VCaP (cell line): ENCODE data around the gene TXNL4B.
"Not testable (repeated sequence)": the region's sequence is repeated elsewhere in the genome, so short reads cannot be mapped to it uniquely, and the experiment has no call there.

ENCODE experiments used
- H3K27ac ChIP-seq: fragments of 450-650 bp; 2 replicates; pipeline ENCODE4 v1.5.1; 2017
- TF ChIP-seq, protein P1 (sequence below): fragments of 450-650 bp; conservative IDR thresholded peaks from 2 replicates; pipeline ENCODE4 v1.5.1; 2017; ENCODE audit warnings: mild to moderate bottlenecking, moderate library complexity

The TXNL4B gene

DNA sequence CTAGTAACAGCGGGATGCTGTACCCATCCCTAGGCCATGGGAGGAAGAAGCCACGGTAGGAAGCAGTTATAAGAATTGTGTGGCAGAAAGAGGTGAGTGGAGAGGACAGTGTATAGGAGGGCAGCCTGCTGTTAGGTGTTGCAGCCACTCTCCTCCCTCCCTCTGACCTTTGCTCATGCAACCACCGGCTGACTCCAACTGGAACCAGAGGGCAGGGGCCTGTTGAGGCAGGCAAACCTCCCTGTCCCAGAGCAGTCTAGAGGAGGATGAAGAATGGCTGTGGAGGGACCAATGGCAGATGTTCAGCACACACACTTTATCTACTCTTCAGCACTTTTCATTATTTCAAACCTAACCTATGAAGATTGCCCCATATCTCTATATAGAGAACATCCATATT is 2.2 kb downstream of the TXNL4B start:
- TF ChIP-seq, protein P1, sequence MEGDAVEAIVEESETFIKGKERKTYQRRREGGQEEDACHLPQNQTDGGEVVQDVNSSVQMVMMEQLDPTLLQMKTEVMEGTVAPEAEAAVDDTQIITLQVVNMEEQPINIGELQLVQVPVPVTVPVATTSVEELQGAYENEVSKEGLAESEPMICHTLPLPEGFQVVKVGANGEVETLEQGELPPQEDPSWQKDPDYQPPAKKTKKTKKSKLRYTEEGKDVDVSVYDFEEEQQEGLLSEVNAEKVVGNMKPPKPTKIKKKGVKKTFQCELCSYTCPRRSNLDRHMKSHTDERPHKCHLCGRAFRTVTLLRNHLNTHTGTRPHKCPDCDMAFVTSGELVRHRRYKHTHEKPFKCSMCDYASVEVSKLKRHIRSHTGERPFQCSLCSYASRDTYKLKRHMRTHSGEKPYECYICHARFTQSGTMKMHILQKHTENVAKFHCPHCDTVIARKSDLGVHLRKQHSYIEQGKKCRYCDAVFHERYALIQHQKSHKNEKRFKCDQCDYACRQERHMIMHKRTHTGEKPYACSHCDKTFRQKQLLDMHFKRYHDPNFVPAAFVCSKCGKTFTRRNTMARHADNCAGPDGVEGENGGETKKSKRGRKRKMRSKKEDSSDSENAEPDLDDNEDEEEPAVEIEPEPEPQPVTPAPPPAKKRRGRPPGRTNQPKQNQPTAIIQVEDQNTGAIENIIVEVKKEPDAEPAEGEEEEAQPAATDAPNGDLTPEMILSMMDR = no peak
- H3K27ac ChIP-seq = no peak overlapping the region

DNA sequence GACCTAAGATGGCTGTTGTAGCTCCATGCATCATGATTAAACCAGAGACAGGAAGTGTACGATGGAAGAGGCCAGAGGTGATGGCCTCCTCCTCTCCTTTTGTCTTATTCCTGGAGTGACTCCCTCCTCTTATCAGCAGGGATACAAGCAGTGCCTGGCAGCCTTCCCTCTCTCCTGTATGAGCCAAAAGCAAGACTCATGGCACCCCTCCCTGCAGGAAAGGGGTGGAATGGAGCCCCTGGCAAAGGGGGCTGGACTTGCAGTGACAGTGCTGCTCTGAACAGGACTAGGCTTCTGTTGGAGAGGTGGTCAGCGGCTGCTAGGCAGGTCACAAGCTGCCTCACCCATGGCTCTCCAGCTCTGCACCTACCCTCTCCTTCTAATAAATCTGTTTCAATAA is 8.4 kb downstream of the TXNL4B start:
- H3K27ac ChIP-seq = no peak overlapping the region
- TF ChIP-seq, protein P1 = no peak

DNA sequence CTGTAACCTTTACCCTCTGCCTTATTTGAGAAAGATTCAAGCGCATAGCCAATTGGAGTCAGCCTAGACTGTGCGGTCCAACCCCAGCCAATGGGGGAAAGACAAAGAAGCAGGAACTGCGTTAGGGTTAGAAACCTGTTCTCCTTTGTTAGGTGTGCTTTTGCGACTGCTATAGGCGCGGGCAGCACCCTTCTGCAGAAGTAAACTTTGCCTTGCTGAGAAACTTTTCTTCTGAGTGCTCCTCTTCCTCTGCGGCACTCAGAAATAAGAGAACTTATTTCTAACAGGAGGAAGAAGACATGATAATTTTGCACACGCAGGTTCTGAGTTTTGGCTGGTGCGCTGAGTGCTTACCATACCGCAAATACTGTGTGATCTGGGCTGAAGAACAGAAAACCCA is 9.0 kb downstream of the TXNL4B start:
- TF ChIP-seq, protein P1 = no peak
- H3K27ac ChIP-seq = no peak overlapping the region

DNA sequence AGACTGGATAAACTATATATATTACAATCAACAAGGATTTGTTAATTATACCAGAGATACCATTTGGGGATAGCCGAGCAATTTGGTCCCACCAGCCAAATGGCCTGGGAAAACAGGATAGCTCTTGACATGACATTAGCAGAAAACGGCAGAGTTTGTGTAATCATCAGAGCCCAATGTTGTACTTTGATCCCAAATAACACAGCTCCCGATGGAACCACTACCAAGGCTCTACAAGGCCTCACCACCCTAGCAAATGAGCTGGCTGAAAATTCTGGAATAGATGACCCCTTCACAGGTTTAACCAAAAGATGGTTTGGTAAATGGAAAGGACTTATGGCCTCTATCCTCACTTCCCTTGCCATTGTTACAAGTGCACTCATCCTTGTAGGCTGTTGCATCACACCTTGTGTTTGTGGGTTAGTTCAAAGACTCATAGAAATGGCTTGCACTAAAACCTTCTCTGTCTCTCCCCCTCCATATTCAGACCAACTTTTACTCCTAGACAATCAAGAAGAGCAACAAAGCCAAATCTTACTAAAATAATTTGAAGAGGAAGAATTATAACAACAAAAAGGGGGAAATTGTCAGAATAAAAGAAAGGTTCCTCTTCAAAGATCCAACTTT is 9.5 kb downstream of the TXNL4B start:
- TF ChIP-seq, protein P1 = no peak
- H3K27ac ChIP-seq = no peak overlapping the region

DNA sequence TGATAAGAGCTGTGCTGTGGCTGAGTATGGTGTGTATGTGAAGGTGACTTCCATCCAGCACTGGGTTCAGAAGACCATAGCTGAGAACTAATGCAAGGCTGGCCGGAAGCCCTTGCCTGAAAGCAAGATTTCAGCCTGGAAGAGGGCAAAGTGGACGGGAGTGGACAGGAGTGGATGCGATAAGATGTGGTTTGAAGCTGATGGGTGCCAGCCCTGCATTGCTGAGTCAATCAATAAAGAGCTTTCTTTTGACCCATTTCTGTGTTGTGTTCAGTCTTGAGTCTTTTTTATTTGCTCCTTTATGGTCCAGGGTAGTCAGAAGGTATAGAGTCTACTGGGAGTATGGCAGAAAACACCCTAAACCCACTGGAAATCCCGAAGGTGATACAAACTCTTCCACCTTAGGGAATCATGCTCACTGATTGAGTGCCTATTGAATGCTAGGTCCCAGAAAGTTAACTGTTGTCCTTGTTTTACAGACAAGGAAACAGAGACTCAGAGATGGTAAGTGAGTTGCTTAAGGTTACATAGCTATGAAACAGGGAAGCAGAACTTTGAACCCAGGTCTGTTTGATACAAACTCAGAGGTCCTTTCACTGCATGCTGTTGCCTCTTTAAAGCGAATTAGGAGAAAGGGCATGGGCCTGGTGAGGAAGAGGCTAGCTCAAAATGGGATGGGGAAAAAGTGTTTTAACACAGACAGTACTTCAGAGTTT is 16.3 kb downstream of the TXNL4B start:
- not testable (repeated sequence) for H3K27ac ChIP-seq

DNA sequence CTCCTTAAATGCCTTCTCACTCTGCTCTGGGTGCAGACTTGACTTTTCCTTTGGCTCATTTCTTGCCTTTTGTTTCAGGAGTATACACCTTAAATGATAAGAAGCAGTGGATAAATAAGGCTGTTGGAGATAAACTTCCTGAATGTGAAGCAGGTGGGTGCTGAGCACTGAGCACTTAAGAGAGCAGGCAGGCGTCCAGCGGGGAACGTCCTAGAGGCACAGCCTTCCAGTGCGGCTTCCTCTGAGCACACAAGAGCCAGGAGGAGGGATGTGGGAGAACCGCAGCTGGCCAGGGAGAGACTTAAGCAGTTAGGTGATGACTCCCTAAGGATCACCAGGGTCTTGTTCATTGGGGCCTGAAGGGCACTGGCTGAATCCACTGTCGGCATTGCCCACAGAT is 18.4 kb downstream of the TXNL4B start:
- not testable (repeated sequence) for H3K27ac ChIP-seq

DNA sequence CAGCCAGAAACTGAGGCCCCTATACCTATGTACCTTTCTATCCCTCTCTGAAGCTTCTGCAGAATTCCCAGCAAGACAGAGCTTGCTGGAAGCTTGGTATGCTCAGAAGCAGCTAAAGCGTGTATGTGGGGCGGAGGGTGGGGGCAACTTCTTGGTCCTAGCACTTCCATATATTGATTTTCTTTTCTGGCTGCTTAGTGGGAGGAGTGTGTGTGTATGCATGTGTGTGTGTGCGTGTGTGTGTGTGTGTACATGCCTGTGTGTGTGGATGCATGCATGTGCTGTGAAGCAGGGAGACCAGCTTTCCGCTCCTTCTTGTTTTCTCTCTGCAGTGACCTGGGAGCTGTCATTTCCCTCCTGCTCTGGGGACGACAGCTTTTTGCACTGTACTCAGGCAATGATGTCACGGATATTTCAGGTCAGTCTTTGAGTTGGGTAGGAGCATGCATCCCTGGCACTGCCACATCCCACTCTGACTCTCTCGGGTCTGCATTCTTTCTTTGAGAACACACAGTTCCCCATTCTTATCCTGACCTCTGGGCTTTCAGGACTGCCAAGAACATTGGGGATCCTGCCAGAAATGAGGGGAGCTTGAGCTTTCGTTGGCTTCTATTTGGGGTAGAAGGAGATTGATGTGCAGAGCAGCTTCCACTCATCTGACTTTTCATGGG is 19.7 kb downstream of the TXNL4B start:
- no peak overlapping the region for H3K27ac ChIP-seq
- TF ChIP-seq, protein P1 = no peak

DNA sequence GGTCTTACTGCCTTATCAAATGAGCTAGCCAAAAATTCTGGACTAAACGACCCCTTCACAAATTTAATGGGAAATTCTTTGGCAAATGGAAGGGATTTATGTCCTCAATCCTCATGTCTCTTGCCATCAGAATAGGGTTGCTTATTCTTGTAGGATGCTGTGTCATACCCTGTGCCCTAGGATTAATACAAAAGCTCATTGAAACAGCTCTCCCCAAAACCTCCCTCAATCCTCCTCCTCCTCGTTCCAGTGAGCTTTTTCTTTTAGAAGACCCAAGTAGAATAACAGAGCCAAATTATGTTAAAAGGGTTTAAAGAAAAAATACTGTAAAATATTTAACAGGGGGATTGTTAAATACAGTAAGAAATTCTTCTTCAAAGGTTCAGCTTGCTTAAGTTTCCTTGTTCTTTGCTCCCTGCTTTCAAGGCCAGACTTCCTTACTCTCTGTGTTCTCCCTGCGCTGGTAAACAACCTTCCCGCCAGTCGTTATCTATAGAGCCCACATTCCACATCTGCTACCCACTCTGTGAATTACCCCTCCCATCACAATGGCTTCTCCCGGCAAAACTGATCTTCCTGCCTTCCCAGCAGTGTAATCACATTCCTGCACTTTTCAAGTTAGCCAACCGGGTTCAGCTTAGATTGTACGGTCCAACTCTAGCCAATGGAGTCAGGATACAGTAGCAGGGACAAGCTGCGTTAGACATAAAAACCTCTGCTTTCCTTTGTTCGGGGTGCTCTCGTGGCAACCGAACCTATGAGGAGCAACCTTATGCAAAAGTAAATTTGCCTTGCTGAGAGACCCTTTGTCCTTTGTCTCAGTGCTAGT is 20.7 kb downstream of the TXNL4B start:
- no peak overlapping the region for H3K27ac ChIP-seq
- TF ChIP-seq, protein P1 = no peak
